HG03097 (cell line): ENCODE measurements around the gene LSM2.

Source experiments
- ATAC-seq: cut with Tn5 transposase; IDR thresholded peaks from one replicate; pipeline ENCODE4 v1.9.1; 2021; ENCODE audit not compliant: unreplicated experiment, low FRiP score

Gene LSM2

GRCh38 chr6:31778193-31778592 is 28.6 kb downstream of the LSM2 start:
- no peak for ATAC-seq

- ATAC-seq: no peak
Observed at GRCh38 chr6:31777667-31778050, 29.1 kb downstream of the LSM2 start.

GRCh38 chr6:31776989-31777666 is 29.6 kb downstream of the LSM2 start, which contains the start of gene VWA7:
VWA7 (minus strand) TSS chr6:31777328; CDS start chr6:31776779, 549 bp downstream.
- no peak for ATAC-seq

GRCh38 chr6:31776485-31776988 is 30.2 kb downstream of the LSM2 start:
- ATAC-seq: no peak

- no peak for ATAC-seq
Observed at GRCh38 chr6:31775633-31776484, 30.9 kb downstream of the LSM2 start.

GRCh38 chr6:31775184-31775583 is 31.6 kb downstream of the LSM2 start:
- ATAC-seq: no peak

- no peak for ATAC-seq
Observed at GRCh38 chr6:31771992-31772358, 34.8 kb downstream of the LSM2 start.

- no peak for ATAC-seq
Observed at GRCh38 chr6:31770860-31771259, 35.9 kb downstream of the LSM2 start.

GRCh38 chr6:31769684-31770371 is 36.9 kb downstream of the LSM2 start:
- no peak for ATAC-seq

GRCh38 chr6:31768363-31769257 is 38.2 kb downstream of the LSM2 start:
- no peak for ATAC-seq

- no peak for ATAC-seq
Observed at GRCh38 chr6:31767096-31767645, 39.6 kb downstream of the LSM2 start.

- ATAC-seq: no peak
Observed at GRCh38 chr6:31765910-31766794, 40.6 kb downstream of the LSM2 start.

- ATAC-seq: no peak
Observed at GRCh38 chr6:31765559-31765909, 41.2 kb downstream of the LSM2 start.

GRCh38 chr6:31764198-31764597 is 42.6 kb downstream of the LSM2 start:
- no peak for ATAC-seq

- ATAC-seq: no peak
Observed at GRCh38 chr6:31763619-31763940, 43.2 kb downstream of the LSM2 start.

GRCh38 chr6:31762878-31763618 is 43.7 kb downstream of the LSM2 start:
- no peak for ATAC-seq

GRCh38 chr6:31762356-31762755 is 44.4 kb downstream of the LSM2 start, which contains the start of gene SAPCD1:
SAPCD1 (plus strand) TSS chr6:31762656; CDS start chr6:31763055, 399 bp downstream.
- no peak for ATAC-seq

GRCh38 chr6:31761343-31761742 is 45.4 kb downstream of the LSM2 start:
- no peak for ATAC-seq
